GM19468 (cell line): ENCODE results near the gene IL17RC.
"Not testable (repeated sequence)": the region's sequence is repeated elsewhere in the genome, so short reads cannot be mapped to it uniquely, and the experiment has no call there.

Experiments used
- ATAC-seq: cut with Tn5 transposase; IDR thresholded peaks from one replicate; pipeline ENCODE4 v1.9.1; 2021; ENCODE audit warnings: mild to moderate bottlenecking, moderate library complexity, moderate number of reproducible peaks; ENCODE audit not compliant: unreplicated experiment; ENCODE audit errors: extremely low read depth

Gene IL17RC

GRCh38 chr3:9893739-9894138 is 23.2 kb upstream of the IL17RC start:
- ATAC-seq, result no peak

DNA sequence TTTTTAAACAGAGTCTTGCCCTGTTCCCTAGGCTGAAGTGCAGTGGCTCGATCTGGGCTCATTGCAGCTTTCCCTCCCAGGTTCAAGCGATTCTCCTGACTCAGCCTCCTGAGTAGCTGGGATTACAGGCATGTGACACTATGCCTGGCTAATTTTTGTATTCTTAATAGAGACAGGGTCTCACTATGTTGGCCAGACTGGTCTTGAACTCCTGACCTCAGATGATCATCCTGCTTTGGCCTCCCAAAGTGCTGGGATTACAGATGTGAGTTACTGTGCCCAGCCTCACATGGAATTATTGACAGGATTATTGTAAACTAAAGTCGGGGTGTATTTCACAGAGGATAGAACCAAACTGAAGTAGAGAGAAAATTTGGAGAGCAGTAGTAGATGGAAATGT is 21.2 kb upstream of the IL17RC start:
- not testable (repeated sequence) for ATAC-seq

DNA sequence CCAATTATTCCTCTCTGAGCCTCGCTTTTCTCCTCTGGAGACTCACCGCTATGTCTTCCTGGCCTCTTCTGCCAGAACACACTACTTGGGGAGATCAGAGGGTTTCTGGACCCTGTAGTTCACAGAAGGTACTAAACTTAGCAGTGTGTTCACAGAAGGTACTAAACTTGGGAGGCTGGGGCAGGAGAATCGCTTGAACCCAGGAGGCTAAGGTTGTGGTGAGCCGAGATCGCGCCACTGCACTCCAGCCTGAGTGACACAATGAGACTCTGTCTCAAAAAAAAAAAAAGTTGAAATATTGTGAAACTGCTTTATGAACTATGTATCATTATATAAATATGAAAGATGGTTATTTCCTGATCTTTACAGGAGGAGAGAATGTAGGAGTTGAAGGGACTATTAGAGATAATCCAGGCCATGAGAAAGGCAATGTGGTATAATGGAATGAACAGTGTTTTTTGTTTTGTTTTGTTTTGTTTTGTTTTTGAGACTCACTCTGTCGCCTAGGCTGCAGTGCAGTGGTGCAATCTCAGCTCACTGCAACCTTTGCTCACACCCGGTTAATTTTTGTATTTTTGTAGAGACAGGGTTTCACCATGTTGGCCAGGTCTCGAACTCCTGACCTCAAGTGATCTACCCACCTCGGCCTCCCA is 20.0 kb upstream of the IL17RC start:
- ATAC-seq, result not testable (repeated sequence)

DNA sequence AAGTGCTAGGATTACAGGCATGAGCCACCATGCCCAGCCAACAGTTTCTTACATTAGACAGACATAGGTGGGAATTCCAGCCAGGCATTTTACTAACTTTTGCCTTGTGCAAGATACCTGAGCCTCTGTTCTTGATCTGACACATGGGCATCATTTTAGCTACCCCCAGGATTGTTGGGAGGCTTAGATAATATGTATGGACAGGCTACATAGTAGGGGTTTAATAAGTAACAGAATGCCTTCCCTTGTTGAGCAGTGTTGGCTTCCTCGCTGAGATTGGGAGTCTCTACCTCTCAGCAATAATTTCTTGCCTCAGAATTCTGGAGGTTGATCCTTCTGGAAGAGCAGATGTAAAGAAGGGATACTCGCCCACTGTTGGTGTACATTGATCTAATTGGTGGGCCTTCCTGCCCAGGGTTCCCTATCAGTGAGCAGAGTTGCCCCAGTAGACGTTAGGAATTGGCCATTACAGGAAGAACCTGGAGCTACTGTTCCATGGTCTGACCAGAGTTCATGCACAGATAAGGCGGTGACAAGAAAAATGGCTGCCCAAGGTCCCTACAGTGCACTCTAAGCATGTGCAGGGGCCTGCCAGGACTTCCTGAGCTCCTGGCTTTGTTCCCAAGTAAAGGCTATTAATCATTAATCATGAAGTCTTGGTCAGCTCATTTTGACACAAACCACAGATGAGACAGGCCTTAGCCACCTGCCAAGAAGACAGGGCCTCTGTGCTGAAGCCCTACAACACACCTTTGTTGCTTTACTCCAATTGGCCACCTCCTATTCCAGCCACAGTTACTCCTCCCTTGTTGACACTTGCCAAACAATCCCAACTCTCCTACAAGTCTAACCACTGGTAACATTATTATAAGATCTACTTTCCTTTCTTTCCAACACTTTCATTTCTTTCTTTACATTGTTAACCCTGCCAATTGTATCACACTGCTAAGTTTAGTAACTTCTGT is 19.2 kb upstream of the IL17RC start:
- no peak for ATAC-seq

- no peak for ATAC-seq
Observed at GRCh38 chr3:9898467-9899241, 18.2 kb upstream of the IL17RC start.

- ATAC-seq, result no peak
Observed at GRCh38 chr3:9899289-9899791, 17.6 kb upstream of the IL17RC start.

DNA sequence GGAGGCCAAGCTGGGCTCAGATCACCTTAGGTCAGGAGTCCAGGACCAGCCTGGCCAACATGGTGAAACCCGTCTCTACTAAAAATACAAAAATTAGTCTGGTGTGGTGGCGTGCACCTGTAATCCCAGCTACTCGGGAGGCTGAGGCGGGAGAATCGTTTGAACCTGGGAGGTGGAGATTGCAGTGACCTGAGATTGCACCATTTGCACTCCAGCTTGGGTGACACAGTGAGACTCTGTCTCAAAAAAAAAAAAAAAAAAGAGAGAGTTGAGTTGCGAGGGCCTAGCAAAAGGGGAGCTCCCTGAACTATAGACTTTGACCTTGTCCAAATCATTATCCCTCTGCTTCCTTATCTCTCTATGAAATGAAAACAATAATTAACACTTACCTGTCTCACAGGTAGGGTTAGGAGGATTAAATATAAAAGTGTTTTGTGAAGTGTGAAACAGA is 15.9 kb upstream of the IL17RC start:
- ATAC-seq, result not testable (repeated sequence)

DNA sequence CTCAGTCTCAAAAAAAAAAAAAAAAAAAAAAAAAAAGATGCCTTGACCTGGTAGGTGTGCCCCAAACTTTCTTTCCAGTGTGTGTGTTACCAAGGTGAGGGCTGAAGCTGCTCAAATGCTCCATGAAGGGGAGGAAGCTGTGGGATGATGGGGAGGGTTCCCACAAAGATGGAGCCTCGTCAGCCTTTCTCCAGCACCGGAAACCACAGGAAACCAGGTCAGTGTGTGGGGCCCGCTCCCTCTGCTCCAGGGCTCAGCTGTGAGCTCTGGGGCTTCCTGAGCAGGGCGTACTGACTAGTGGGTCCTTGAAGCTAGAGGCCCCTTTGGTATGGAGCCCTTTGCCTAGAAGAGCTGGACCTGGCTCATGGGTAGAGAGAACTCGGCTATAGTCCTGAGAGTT is 14.9 kb upstream of the IL17RC start:
- no peak for ATAC-seq

- ATAC-seq, result no peak
Observed at GRCh38 chr3:9902372-9903237, 14.3 kb upstream of the IL17RC start, which contains the start of gene IL17RE. Gene IL17RE (plus strand): TSS chr3:9902848. CDS start chr3:9902933, 85 bp downstream.

- no peak for ATAC-seq
Observed at GRCh38 chr3:9903238-9903624, 13.7 kb upstream of the IL17RC start.

GRCh38 chr3:9903904-9904303 is 13.0 kb upstream of the IL17RC start:
- no peak for ATAC-seq

- no peak for ATAC-seq
Observed at GRCh38 chr3:9906480-9906879, 10.4 kb upstream of the IL17RC start.

DNA sequence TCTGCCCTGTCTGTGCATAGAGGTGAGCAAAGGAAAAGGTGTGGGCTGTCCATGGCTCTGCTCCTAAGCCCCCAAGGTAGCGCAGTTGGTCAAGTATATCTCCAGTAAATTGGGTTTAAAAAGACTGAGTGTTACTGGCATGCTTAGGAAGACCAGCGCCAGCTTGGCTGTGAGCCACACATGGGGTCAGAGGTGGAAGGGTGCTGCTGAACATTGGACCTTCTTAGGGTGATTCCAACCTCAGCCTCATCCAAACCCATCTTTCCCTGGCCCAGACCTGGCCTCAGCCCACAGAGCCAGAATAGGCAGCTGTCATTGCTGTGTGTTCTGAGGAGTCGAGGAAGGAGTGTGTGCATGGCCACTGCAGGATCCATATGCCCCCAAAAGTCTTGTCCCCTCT is 8.6 kb upstream of the IL17RC start:
- no peak for ATAC-seq

DNA sequence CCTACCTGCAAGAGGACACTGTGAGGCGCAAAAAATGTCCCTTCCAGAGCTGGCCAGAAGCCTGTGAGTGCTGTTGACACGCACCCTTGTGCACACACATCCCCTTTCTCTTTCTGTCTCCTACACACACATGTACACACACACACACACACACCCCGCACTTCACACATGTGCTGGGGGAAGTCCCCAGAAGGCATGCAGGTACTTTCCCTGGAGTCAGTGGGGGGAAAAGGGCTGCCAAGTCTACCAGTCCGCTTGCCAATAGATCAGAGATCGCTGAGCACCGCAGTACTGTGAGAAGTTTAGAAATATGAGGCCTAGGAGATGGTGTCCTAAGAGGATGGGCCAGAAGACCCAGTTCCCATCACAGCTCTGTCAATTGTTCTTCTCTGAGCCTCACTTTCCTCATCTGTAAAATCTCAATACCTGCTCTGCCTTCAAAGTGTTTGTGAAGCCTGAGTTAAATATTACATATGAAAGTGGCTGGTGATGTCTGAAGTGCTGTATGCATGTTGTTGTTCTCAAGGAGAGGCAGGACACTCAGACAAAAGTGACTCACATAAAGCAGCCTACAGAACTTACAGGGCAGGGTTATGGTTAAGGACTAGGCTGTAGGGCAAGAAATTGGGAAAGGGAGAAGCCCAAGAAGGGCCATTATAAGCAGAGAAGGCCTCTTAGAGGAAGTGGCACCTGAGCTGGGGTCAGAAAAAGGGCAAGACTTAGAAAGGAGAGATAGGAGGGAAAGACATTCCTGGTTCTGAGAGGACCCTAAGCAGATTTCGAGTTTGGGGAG is 7.5 kb upstream of the IL17RC start:
- no peak for ATAC-seq

GRCh38 chr3:9911863-9912262 is 5.0 kb upstream of the IL17RC start:
- no peak for ATAC-seq

GRCh38 chr3:9912294-9912935 is 4.5 kb upstream of the IL17RC start:
- no peak for ATAC-seq

GRCh38 chr3:9913601-9914000 is 3.3 kb upstream of the IL17RC start:
- no peak for ATAC-seq

DNA sequence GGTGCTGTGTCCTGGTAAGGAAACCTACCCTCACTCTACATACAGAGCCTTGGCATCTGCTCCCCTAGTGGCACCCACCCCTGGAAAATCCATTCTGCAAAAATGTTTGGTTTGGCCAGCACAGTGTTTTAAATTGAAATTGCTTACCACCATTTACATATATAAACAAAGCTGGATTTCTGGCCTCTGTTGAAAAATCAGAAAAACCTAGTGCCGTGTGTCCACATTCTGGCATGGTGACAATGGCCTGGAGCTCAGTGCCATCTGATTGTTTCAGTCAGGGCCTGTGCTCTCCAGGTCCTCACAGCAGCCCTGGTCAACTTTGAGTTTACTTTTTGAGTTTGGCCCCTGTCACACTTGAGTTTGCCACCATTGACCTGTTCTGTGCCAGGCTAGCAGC is 2.9 kb upstream of the IL17RC start:
- ATAC-seq, result no peak
